CD4-positive, alpha-beta T cell treated with Interleukin-6 at 100 ng/mL for 8 hours (primary cell): ENCODE results near the gene GRB7.
"Not testable (repeated sequence)": the region's sequence is repeated elsewhere in the genome, so short reads cannot be mapped to it uniquely, and the experiment has no call there.

Source experiments
- DNase-seq: peaks from one replicate; pipeline ENCODE4 v3.0.0-alpha.2; 2020; ENCODE audit warnings: mixed read lengths, low spot score

GRB7 gene

DNA sequence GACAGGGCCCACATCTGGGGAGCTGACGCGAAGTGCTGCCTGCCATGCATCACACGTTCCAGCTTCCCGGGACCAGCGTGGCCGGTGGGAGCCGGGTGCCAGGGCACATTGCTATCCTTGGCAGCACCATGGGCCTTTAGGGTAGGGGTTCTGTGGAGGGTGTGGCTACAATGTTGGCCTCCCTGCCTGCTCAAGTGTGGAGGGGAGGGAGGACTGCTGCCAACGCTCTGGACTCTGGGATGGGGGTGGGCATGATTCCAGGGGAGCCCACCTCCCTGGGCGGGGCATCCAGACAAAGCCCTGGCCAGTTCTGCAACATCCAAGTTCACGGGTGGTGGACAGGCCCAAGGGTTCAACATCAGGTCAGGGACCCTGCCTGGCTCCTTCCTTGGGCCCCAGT is 13.9 kb downstream of the GRB7 start:
- no peak for DNase-seq

- no peak for DNase-seq
Observed at GRCh38 chr17:39752241-39752881, 14.6 kb downstream of the GRB7 start.

- peak; percentile 68 for DNase-seq
Observed at GRCh38 chr17:39753514-39754160, 15.9 kb downstream of the GRB7 start.

- peak; percentile 98 for DNase-seq
Observed at GRCh38 chr17:39754161-39754957, 16.6 kb downstream of the GRB7 start.

- DNase-seq = no peak
Observed at GRCh38 chr17:39754958-39755553, 17.3 kb downstream of the GRB7 start.

DNA sequence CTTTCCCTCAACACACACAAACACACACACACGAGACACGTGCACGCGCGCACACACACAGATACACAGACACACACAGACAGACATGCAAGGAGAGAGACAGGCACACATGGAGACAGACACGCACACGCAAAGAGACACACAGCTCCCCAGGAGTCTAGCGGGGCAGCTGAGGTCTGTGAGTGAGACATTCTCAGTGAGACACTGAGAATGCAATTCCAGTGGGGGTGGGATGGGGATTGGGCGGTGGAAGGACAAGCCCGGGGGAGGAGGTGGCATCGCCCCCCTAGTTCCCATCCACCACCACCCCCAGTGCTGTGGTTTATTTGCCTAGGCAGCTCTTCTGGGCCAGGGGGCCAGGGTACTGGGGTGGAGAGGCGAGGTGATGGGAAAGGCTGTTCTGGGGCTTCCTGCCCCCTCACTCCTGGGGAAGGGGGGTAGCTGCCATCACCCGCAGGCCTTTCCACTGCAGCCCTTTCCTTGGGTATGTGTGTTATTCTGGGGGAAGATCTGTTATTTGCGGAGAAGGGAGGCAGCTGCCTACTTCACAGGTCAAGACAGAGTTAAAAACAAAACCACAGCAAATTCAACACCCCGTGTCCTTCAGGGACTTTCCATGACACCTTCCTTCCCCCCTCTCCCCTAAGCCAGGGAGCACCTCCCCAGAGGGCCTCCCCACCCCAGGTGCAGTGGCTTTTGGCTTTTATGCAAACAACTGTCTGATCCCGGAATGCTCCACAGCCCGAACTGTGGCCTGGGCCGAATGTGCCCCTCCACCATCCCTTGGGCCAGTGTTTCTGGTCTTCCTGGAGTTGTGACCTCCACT is 18.0 kb downstream of the GRB7 start:
- DNase-seq = peak; percentile 69

DNA sequence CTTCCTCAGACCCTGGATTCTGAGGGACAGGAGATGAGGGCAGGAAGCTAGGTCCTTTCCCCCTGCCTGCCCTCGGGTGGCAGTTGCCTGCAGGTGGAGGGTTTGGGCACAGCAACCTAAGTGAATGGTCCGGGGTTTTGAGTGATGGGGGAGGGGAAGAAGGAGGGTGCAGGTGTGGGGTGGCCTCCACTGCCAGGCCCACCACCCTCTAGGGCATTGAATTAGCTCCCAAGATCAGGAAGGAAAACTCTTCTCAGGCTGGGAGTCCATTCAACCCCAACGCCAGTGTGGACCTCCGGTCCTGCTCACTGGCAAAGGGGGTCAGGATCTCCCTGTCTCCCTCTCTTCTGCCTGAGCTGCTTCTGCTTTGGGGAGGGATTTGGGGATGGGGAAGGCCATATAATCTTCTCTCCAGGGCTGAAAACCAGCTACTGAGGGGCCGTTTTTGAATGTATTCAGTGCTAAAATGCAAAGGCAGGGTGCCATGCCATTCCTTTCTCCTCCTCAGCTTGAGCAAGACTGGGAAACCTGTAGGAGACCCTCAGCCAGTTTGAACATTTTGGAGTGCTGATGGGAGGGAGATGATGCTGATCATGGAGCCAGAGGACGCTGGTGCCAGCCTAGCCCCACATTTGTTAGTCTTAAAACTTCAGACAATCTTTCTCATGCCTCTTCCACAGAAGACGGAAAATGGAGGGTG is 18.8 kb downstream of the GRB7 start:
- no peak for DNase-seq

DNA sequence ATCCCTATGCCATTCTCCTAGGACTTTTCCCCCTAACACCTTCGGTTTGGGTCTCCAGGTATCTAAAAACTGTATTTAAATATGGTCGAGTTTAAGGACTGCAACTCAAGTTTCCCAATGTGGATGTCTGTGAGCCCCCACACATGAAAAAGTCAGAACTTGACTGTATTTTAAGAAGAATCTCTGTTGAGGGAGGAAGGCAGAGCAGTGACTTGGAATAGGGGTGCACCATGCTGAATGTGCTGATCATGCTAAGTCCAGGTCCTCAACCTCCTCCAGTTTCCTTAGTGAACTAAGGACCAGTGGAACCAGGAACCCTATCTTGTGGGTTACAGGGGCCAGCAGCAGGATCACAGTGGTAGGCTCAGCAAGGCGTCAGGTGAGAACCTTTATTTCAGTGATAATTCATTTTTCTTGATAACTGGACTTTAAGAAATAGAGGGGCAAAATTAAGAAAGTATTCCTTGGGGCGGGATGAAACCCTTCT is 19.5 kb downstream of the GRB7 start:
- no peak for DNase-seq

GRCh38 chr17:39757931-39758873 is 20.5 kb downstream of the GRB7 start:
- peak; percentile 57 for DNase-seq

DNA sequence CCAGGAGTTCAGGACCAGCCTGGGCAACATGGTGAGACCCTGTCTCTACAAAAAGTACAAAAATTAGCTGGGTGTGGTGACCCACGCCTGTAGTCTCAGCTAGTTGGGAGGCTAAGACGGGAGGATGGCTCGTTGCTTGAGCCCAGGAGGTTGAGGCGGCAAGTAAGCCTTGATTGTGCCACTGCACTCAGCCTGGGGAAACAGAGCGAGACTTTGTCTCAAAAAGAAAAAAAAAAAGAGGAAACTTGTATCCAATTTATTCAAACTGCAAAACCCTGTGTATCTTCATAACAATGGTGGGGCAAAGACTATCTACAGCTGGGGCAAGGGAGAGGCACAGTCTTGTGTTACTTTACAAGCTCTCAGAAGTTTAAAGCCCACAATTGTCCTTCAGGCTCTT is 21.5 kb downstream of the GRB7 start:
- DNase-seq = no peak

DNA sequence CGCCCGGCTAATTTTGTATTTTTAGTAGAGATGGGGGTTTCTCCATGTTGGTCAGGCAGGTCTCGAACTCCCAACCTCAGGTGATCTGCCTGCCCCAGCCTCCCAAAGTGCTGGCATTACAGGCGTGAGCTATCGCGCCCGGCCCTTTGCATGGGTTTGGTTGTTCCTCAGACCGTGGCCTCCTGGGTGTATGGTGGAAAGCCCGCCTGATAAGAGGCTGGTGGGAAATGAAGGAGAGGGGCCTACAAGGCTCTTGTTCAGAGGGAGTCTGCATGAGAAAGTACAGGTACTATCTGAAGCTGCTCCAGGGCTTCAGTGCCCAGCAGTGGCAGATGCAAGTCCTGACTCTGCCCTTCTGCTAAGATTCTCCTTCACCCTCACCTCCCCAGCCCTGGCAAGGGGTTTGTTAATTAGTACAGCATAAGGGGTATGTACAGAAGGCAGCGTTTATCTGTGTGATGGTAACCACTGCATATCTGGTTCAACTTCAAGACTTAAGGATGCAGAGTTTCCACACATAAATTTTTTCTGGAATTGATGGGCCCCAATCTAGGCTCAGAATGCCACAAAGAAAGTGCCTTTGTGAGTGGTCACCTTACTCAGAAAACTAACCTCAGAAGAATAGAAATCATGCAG is 24.2 kb downstream of the GRB7 start:
- DNase-seq = no peak

GRCh38 chr17:39763051-39763820 is 25.5 kb downstream of the GRB7 start:
- DNase-seq = no peak

DNA sequence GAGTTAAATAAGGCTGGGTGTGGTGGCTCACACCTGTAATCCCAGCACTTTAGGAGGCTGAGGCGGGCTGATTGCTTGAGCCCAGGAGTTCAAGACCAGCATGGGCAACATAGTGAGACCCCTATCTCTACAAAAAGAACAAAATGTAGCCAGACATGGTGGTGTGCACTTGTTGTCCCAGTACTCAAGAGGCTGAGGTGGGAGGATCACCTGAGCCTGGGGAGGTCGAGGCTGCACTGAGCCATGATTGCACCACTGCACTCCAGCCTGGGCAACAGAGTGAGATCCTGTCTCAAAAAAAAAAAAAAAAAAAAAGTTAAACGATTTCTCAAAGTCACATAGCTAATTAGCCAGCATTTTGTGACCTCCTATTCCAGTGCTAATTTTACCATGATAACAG is 26.4 kb downstream of the GRB7 start:
- DNase-seq = not testable (repeated sequence)

- DNase-seq = no peak
Observed at GRCh38 chr17:39765175-39765574, 27.4 kb downstream of the GRB7 start.

DNA sequence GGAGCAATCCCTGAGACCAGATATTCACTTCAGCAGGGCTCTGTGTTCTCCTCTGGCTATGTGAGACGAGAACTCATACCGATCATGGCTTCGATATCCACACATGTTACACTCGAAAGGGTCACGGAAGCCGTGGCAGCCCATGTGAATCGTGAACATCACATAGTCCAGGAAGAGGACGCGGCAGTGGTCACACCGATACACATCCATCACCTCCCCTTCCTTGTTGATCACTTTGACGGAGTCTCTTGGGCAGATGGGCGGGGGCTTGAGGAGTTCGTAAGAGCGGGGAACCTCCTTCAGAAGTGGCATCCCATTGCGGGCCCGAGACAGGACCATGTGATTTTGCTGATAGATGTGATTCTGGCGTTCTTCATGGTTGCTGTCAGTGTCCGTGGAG is 28.0 kb downstream of the GRB7 start:
- no peak for DNase-seq

DNA sequence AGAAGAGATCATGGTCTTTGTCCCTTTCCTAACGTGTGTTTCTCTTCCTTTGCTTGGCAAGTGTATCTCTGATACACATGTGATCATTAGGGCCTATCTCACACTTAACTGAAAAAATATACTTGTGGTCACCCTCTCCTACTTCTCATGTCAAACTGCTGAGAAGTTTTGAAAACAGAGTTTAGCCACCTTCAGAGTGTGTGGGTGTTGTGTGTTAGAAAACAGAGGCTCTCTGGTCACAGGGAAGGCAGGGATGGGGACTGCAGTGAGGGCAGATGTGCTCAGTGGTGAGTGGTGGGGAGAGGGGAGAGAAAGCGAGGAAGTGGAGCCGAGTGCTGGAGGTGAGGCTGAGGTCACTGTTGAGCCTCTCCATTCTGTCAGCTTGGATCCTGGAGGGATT is 29.4 kb downstream of the GRB7 start:
- DNase-seq = no peak

- DNase-seq = peak; percentile 85
Observed at GRCh38 chr17:39769974-39770587, 32.3 kb downstream of the GRB7 start.

DNA sequence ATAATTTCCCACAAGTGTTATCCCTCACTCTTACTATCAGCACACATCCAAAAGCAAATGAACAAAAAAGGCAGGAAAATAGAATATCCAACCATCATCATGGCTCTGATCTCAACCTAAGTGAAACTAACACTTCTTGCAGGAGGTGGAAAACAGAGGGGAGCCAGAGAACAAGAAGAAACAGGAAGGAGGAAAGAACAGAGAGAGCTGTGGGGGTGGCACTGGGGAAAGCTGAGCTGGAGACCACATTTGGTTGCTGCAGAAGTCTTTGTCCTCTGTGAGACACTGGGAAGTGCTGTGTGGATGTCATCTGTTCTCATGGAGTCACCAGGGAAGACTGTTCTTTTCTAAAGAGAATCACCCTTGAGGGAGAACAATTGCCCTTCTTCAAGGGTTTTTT is 34.7 kb downstream of the GRB7 start:
- DNase-seq = peak; percentile 20
